HCT116 (cell line): ENCODE results near the gene PRR15L.

Experiments used
- SP1 ChIP-seq: IDR thresholded peaks from 2 replicates; pipeline ENCODE4 v1.6.1; 2012; ENCODE audit warnings: low read depth
- TF ChIP-seq, protein P1 (sequence below), 3 experiments: fragments of 200-600 bp in 1 of 3; sonication (generic) in 1 of 3; IDR thresholded peaks in 2 of 3; conservative IDR thresholded peaks in 1 of 3; 2 replicates each; pipeline ENCODE4 v1.5.1; 2012 to 2017; ENCODE audit warnings: low read depth in 2 of 3, low read length in 2 of 3, antibody characterized with exemption in 1 of 3, borderline replicate concordance in 1 of 3, control low read depth in 1 of 3, mild to moderate bottlenecking in 1 of 3, mixed read lengths in 1 of 3, mixed run types in 1 of 3, moderate library complexity in 1 of 3; ENCODE audit not compliant: insufficient read depth in 1 of 3

DNA sequence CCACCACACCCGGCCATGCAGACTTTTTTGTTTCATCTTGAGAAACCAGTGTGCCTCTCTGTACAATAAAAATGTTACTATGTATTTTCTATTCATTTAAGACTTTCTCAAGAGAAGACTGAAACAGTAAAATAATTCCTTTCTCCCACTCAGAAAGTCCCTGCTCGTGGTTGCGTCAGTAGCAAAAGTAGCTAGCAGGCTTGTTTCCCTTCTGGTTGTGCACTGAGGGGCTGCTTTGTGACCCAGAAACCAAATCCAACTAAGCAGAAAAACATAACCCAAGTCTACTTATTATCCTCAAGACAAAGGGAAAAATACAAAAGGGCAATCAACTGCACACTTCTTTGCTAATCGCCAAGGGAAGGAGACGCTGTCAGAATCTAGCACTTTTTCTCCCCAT, 19.7 kb downstream of the PRR15L start:
- TF ChIP-seq, protein P1, sequence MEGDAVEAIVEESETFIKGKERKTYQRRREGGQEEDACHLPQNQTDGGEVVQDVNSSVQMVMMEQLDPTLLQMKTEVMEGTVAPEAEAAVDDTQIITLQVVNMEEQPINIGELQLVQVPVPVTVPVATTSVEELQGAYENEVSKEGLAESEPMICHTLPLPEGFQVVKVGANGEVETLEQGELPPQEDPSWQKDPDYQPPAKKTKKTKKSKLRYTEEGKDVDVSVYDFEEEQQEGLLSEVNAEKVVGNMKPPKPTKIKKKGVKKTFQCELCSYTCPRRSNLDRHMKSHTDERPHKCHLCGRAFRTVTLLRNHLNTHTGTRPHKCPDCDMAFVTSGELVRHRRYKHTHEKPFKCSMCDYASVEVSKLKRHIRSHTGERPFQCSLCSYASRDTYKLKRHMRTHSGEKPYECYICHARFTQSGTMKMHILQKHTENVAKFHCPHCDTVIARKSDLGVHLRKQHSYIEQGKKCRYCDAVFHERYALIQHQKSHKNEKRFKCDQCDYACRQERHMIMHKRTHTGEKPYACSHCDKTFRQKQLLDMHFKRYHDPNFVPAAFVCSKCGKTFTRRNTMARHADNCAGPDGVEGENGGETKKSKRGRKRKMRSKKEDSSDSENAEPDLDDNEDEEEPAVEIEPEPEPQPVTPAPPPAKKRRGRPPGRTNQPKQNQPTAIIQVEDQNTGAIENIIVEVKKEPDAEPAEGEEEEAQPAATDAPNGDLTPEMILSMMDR (IDR thresholded peaks at IDR 0.05 in 2 of 3, conservative IDR thresholded peaks at IDR 0.05 in 1 of 3; ENCODE audit: borderline replicate concordance in 1 of 3, insufficient read depth in 1 of 3, low read depth in 2 of 3, low read length in 2 of 3) = no peak
- TF ChIP-seq SP1 = no peak
